MM.1S (cell line): Measurements from ENCODE around the gene LAMA4.

Experiments used
- DNase-seq: peaks from one replicate; pipeline ENCODE4 v3.0.0-alpha.2; 2015
- H2AFZ ChIP-seq: fragments of 300-600 bp; sonication (generic); 2 replicates; pipeline ENCODE4 v1.6.0; 2016; ENCODE audit warnings: antibody characterized with exemption, low read length
- H3F3A ChIP-seq: fragments of 300-600 bp; sonication (generic); 2 replicates; pipeline ENCODE4 v1.6.1; 2016; ENCODE audit warnings: mild to moderate bottlenecking, antibody characterized with exemption, low read length, moderate library complexity, mixed read lengths; ENCODE audit not compliant: insufficient read depth
- H3K27ac ChIP-seq: fragments of 300-600 bp; sonication (generic); 2 replicates; pipeline ENCODE4 v1.5.1; 2016; ENCODE audit warnings: mild to moderate bottlenecking, low read length
- H3K27me3 ChIP-seq: fragments of 300-600 bp; sonication (generic); replicated peaks from 2 replicates; pipeline ENCODE4 v1.6.0; 2016; ENCODE audit warnings: low read length; ENCODE audit not compliant: insufficient read depth
- H3K36me3 ChIP-seq: fragments of 300-600 bp; sonication (generic); replicated peaks from 2 replicates; pipeline ENCODE4 v1.6.1; 2016; ENCODE audit warnings: mild to moderate bottlenecking, low read length, mixed read lengths; ENCODE audit not compliant: insufficient read depth
- H3K4me1 ChIP-seq: fragments of 300-600 bp; sonication (generic); 2 replicates; pipeline ENCODE4 v1.6.1; 2016; ENCODE audit warnings: low read length, mixed read lengths
- H3K4me2 ChIP-seq: fragments of 300-600 bp; sonication (generic); 2 replicates; pipeline ENCODE4 v1.6.0; 2016; ENCODE audit warnings: low read depth, low read length
- H3K4me3 ChIP-seq: fragments of 300-600 bp; sonication (generic); 2 replicates; pipeline ENCODE4 v1.5.1; 2016; ENCODE audit warnings: low read length, mixed read lengths
- H3K79me2 ChIP-seq: fragments of 300-600 bp; sonication (generic); 2 replicates; pipeline ENCODE4 v1.6.1; 2016; ENCODE audit warnings: mixed run types, low read length, mixed read lengths
- H3K9ac ChIP-seq: fragments of 300-600 bp; sonication (generic); 2 replicates; pipeline ENCODE4 v1.6.1; 2016; ENCODE audit warnings: low read length, mixed read lengths
- H3K9me2 ChIP-seq: fragments of 300-600 bp; sonication (generic); replicated peaks from 2 replicates; pipeline ENCODE4 v1.6.1; 2016; ENCODE audit warnings: mild to moderate bottlenecking, low read length, mixed read lengths; ENCODE audit not compliant: insufficient read depth
- H3K9me3 ChIP-seq: fragments of 300-600 bp; sonication (generic); replicated peaks from 2 replicates; pipeline ENCODE4 v1.6.1; 2016; ENCODE audit warnings: mild to moderate bottlenecking, low read length, mixed read lengths; ENCODE audit not compliant: insufficient read depth
- H4K20me1 ChIP-seq: fragments of 300-600 bp; sonication (generic); 2 replicates; pipeline ENCODE4 v1.6.1; 2016; ENCODE audit warnings: mild to moderate bottlenecking, low read length, moderate library complexity, mixed read lengths; ENCODE audit not compliant: insufficient read depth
- EZH2 ChIP-seq: fragments of 300-600 bp; sonication (generic); optimal IDR thresholded peaks from 2 replicates; pipeline ENCODE3; 2017; ENCODE audit warnings: low read depth, mild to moderate bottlenecking, antibody characterized with exemption, low read length, mixed read lengths
- EZH2phosphoT487 ChIP-seq: fragments of 300-600 bp; sonication (generic); IDR thresholded peaks from 2 replicates; pipeline ENCODE4 v1.6.1; 2018; ENCODE audit warnings: antibody characterized with exemption, low read length
- TF ChIP-seq, protein P1 (sequence below): fragments of 300-600 bp; sonication (generic); IDR thresholded peaks from 2 replicates; pipeline ENCODE4 v1.5.1; 2016; ENCODE audit warnings: antibody characterized with exemption, low read length, mixed read lengths

LAMA4 gene

DNA sequence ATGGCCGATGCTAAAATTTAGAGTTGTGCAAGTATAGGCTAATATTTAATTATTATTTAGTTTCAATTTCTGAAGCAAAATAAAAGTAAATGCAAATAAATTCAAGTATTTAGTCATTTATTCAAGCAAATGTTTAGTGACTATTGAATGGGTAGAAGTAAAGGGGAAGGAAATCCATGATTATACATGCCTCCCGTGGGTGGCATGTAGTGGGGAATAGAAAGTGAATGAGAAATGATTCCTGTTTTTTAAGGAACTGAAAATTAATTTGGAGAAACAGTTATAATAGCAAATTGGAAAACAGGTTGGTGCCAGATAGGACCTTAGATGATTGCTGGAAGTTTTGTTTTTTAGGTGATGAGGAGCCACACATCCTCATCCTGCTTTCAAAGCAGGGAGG is 131.6 kb downstream of the LAMA4 start:
- H3K4me2 ChIP-seq, result no peak overlapping the region
- peaks cover 1% of the 10 kb centered on the region; the same call in 1 of the 2 replicates for H3K4me1 ChIP-seq
- H3K9me2 ChIP-seq, result no peaks in the 10 kb centered on the region
- H3K27me3 ChIP-seq, result no peaks in the 10 kb centered on the region
- H3K27ac ChIP-seq, result no peak overlapping the region
- no peak overlapping the region for H2AFZ ChIP-seq
- no peaks in the 10 kb centered on the region for H4K20me1 ChIP-seq
- TF ChIP-seq EZH2phosphoT487, result no peak
- TF ChIP-seq EZH2, result no peak
- TF ChIP-seq, protein P1, sequence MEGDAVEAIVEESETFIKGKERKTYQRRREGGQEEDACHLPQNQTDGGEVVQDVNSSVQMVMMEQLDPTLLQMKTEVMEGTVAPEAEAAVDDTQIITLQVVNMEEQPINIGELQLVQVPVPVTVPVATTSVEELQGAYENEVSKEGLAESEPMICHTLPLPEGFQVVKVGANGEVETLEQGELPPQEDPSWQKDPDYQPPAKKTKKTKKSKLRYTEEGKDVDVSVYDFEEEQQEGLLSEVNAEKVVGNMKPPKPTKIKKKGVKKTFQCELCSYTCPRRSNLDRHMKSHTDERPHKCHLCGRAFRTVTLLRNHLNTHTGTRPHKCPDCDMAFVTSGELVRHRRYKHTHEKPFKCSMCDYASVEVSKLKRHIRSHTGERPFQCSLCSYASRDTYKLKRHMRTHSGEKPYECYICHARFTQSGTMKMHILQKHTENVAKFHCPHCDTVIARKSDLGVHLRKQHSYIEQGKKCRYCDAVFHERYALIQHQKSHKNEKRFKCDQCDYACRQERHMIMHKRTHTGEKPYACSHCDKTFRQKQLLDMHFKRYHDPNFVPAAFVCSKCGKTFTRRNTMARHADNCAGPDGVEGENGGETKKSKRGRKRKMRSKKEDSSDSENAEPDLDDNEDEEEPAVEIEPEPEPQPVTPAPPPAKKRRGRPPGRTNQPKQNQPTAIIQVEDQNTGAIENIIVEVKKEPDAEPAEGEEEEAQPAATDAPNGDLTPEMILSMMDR, result no peak
- H3K36me3 ChIP-seq, result no peaks in the 10 kb centered on the region
- H3K9me3 ChIP-seq, result no peaks in the 10 kb centered on the region
- no peak overlapping the region for H3K9ac ChIP-seq
- no peaks in the 10 kb centered on the region for H3K79me2 ChIP-seq
- no peaks in the 10 kb centered on the region for H3F3A ChIP-seq
- no peak overlapping the region for H3K4me3 ChIP-seq
- DNase-seq, result no peak

DNA sequence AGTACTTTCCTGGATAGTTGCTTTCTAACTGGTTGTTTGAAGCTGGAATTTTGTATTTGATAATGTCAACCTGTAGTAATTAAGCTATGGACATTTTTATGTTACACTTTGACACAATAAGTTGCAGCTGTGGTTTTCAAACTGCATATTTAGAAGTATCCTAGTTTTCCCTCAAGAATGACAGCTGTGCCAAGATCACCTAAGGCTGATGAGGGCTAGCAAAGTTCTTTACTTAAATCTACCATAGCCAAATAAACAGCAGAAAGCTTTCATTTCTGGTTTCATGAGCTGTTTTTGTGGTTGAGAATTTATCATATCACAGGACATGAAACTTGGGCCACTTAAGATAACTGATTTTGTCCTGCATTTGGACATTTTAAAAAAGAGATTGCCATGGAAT is 136.3 kb downstream of the LAMA4 start:
- no peaks in the 10 kb centered on the region for H3K79me2 ChIP-seq
- H3F3A ChIP-seq, result no peaks in the 10 kb centered on the region
- H3K4me3 ChIP-seq, result no peak overlapping the region
- no peaks in the 10 kb centered on the region for H3K9me2 ChIP-seq
- TF ChIP-seq EZH2phosphoT487 (no peak), EZH2 (no peak)
- TF ChIP-seq, protein P1, result no peak
- no peaks in the 10 kb centered on the region for H3K27me3 ChIP-seq
- no peaks in the 10 kb centered on the region for H3K36me3 ChIP-seq
- DNase-seq, result peak; percentile 37
- no peaks in the 10 kb centered on the region for H4K20me1 ChIP-seq
- H3K9ac ChIP-seq, result no peak overlapping the region
- no peaks in the 10 kb centered on the region for H3K9me3 ChIP-seq
- no peak overlapping the region for H3K27ac ChIP-seq
- peaks cover 5% of the 10 kb centered on the region; the same call in 1 of the 2 replicates for H3K4me1 ChIP-seq
- no peak overlapping the region for H2AFZ ChIP-seq
- H3K4me2 ChIP-seq, result no peak overlapping the region

DNA sequence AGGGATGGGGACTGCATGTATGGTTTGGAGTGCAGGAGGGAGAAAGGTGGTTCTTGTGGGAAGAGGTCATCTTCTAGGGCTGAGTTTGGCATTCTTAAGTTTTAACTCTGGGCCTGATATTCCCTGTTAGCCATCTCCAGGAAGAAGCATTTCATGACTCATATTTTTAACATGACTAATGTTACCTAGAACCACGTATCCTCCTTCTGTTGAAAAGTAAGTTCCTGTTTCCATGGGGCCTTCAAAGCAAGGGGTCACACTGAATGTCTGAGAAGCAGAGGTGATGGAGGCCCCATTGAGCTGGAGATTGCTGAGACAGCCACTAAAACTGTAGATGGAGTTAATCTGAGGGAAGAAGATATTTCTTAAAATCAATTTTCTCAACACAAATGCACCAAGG is 136.8 kb downstream of the LAMA4 start:
- Histone ChIP-seq H3K9ac (no peak overlapping the region), H3K27ac (no peak overlapping the region), H3K79me2 (no peaks in the 10 kb centered on the region), H3F3A (no peaks in the 10 kb centered on the region), H3K27me3 (no peaks in the 10 kb centered on the region), H3K9me3 (no peaks in the 10 kb centered on the region), H3K4me2 (no peak overlapping the region), H3K4me1 (peaks cover 5% of the 10 kb centered on the region; the same call in 1 of the 2 replicates), H3K4me3 (no peak overlapping the region), H3K9me2 (no peaks in the 10 kb centered on the region), H3K36me3 (no peaks in the 10 kb centered on the region), H4K20me1 (no peaks in the 10 kb centered on the region), H2AFZ (no peak overlapping the region)
- TF ChIP-seq EZH2phosphoT487, result no peak
- TF ChIP-seq, protein P1, result no peak
- TF ChIP-seq EZH2, result no peak
- no peak for DNase-seq
